Stimulated activated CD4-positive, alpha-beta T cell treated with anti-CD3 and anti-CD28 coated beads, Interleukin-2, amount 100 ng/mL, for 24 hours (primary cell): ENCODE data around the gene CDH23.

Experiments
- DNase-seq, 2 donors: peaks; one replicate each; pipeline ENCODE4 v3.0.0-alpha.2; 2020

Gene CDH23

DNA sequence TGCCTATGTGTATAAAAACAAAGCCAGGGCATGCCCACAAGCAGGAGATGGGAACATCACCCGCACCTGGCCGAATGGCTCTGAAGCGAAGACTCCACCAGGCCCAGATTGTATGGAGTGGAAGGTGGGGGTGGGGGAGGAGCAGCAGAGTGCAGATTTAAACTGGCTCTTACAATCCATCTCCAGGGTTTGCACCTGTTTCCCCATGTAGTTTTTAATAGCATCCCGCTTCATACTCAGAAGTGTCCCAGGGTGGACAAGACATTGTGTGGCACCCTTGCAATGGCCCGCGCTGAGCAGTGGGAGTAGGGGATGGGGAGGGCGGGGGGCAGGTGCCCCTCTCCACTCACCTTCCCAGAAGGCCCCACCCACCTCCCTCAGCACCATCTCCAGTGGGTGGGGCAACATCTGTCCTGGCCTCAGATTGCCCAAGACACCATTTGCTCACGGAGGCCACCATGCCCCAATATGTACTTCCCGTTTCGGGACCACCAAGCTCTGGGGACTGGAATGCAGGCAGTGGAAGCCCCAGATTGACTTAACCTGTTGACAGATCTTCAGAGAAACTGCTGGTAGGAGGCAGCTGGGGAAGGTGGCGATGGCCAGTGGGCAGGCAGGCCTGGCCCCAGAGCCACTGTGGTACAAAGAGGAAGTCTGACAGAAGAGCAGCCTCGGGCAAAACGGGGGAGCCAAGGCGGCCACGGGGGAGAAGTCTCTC, 353.6 kb downstream of the CDH23 start:
- DNase-seq, result no peak

DNA sequence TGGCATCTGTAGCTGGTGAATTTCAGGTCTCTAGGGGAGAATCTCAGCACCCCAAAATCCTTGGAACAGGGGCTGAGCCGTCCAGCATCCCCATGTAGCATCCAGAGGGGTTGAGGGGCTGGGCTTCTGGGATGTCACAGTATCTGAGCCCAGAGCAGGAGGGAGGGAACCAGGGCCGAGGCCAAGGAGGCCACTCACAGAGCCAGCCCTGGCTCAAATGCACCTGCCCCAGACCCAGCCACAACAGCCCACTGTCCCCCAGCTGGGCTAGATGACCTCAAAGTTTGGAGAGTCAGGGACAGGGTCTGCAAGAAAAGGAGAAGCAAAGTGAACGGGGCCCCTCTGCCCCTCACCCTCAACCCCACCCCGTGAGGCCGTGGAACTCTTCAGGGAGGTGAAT, 354.3 kb downstream of the CDH23 start:
- DNase-seq, result no peak

DNA sequence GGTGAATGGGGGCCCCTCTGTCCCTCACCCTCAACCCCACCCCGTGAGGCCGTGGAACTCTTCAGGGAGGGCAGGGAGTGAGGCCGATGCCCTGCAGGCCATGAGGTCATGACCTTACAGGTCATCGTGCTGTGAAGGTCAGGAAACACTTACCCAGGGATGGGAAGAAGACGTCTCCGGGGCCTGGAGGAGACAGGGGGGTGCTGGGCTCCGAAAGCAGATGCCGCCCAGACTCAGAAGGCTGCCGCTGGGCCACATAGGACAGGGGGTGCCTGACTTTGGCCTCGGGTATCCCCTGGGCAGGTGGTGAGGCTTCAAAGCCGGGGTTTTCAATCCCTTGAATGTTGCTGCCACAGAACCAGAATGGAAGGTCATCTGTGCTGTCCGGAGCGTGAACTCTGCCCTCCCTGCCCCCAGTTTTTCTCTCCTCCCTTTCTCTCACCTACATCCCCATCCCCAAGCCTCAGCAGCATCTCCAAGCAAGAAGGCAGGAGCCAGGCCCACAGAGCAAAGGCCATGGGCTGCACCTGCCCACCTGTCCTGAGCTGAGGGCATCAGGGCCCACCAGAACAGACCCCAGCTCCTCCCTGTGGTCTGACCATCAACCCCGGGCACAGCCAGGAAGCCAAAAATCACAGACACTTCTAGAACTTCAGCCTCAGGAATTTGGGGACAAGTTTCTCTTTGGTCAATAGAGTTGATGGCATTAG, 354.9 kb downstream of the CDH23 start:
- DNase-seq, result no peak

DNA sequence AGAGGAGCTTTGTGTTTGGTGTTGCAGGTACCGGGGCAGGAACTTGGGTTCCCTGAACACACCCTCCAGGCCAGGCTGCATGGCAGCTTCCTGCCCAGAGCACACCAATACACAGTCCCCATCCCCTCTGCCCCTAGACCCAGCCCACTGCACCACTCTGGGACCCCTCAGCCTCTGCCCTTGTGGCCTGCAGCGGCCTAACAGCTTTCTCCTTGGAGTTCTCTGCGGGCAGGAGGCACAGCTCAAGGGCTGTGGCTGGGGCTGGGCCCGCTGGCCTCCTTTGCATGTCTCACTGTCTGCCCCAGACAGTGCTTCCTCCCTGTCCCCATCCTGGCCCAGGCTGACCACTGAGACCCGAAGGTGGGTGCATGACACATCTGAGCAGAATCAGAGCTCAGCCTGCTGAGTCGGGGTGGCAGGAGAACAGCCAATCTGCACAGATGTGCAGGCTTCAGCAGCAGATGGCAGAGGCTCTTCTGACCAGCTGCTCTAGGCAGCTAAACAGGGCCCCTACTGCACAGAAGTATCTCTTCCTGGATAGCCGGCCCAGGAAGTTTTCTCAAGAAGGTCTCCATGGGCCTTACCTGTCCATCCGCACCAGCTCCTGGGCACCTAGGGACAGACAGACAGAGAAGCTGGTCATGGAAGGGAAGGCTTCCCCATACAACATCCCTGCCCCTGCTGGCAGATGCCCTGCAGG, 355.8 kb downstream of the CDH23 start:
- DNase-seq, result no peak

DNA sequence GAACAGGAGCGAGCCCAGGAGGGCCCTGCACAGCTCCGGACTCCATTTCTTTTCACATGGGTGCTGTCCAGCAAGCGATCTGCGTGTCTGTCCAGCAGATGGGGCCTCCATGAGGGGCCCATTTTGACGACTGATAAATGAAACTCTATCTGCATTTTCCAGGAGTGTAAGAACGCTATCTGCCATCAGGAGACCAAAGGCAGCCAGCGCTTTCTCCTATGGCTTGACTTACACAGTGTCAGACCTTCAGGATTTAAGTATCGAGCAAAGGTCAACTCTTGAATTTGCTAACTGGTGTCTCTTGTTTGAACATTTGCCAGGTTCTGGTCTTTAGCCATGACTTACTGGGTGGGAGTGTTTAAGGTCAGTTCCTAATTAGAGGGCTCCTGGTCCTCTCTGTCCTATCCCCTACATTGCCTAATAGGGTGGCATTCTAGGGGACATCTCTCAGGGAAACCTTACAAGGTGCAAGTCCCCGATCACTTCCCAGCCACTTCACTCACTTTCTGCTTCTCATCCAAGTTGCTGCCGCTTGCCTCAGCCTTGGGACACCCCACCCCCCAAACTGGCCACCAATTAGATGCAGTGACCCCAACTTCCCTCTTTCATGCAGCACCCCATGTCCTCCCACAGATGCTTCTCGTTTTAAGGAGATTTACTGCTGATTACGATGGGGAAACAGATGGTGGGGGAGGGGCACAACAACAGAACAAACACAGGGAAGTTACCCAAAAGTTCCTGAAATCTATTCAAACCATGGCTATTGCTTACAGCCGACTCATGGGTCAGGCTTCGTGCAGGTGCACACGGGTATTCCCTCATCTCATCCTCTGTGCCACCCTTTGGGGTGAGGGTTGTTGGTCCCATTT, 356.6 kb downstream of the CDH23 start:
- no peak for DNase-seq

DNA sequence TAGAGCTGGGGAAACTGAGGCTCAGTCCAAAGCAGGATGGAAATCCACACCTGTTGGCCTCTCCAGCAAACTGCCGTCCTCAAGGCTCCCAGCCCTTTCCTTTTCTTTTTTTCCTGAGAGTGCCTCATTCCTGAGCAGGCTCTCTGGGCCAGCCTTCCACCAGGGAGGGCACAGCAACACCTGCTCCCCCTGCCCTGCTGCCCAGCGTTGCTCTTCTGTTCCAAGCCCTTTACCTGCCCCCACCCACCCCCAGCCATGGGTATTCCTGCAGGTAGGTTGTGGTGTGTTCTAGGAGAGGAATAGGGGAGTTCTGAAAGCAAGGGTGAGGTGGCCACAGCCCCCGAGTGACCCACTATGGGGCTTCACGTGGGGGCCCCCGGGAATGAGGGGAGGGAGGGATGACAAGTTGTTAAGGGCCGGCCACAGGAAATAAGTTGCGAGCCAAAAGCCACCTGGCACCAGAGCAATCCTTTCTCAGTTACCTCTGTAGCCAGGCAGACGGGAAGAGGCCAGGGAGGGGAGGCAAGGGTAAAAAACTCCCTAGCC, 357.3 kb downstream of the CDH23 start:
- DNase-seq, result no peak

DNA sequence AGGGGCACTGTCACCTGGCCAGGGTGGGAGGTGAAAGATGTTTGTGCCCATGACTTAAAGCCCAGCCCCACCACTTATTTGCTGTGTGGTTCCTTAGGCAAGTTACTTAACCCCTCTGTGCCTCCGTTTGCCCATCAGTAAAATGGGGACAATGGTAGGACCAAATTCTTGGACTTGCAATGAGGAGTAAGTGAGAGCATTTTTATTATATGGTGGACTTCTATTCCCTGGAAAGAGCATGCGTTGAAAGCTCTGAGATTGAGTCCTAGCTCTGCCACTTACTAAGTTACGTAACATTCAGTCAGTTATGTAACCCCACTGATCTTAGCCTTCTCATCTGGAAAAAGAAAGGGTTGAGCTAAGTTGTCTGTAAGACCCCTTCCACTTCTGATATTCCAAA, 357.8 kb downstream of the CDH23 start:
- no peak for DNase-seq

DNA sequence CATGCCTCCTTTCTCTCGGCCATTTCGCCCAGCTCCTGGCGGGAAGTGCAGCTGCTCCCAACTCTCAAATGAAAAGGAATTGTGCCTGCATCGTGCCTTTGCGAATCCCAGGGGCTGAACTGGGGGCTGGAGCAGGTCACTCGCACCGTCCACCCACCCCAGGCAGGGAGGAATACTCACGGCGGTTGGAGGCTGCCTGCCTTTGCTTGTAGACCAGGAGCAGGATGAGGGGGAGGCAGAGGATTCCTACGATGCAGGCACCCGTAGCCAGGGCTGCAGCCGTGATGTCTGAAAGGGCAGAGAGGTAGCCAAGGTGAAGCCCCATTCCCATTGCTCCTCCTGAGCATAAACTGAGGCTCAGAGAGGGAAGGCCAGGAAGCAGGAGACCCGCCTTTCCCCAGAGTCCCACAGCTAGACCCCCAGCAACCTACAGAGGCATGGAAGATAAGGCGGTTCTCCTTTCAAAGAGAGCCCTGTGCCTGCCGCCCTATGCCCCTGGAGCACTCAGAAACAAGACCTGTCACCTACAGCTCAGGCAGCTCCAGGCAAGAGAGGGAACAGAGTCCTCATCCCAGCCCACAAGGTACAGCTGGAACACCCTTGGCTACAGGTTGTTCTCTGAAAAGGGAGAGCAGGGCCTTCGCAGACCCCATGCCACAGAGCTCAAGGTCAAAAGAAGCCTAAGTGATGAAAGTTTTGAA, 358.6 kb downstream of the CDH23 start:
- DNase-seq, result no peak

DNA sequence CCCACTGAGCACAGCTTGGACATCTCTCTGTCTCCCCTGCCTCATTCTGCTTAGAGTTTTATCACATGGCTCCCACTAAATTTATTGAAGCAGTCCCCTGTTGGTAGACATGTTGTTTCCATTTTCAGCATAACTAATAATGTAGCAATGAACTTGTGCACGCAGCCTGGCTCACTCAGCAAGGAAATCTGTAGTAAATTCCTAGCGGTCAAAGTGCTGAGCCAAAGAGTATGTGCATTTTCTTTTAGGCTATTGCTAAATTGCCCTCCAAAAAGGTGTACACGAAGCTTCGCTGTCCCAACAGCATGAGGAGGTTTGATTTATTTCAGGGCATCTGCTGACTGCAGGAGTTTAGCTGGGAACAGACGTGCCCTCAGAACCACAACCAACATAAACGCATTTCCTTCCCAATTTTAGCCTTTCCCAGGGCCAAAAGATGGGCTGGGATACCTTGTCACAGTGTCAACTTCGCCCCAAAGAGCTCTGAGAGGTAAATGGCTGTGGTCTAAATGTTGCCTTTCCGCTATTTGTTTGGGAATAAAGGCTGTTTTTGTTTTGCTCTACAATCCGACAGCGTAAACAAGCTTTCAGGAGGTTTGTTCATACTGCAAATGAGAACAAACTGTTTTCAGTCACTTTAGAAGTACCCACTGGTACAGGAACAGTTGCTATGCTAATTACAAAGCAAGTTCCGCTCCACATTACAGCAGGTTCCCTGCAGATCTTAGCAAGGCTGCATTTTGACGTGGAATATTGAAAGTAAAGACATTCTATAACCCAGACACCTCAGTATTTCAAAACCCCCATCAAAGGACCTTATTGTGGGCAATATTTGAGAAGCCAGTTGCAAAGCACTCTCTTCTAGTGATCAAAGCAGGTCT, 359.8 kb downstream of the CDH23 start:
- no peak for DNase-seq

DNA sequence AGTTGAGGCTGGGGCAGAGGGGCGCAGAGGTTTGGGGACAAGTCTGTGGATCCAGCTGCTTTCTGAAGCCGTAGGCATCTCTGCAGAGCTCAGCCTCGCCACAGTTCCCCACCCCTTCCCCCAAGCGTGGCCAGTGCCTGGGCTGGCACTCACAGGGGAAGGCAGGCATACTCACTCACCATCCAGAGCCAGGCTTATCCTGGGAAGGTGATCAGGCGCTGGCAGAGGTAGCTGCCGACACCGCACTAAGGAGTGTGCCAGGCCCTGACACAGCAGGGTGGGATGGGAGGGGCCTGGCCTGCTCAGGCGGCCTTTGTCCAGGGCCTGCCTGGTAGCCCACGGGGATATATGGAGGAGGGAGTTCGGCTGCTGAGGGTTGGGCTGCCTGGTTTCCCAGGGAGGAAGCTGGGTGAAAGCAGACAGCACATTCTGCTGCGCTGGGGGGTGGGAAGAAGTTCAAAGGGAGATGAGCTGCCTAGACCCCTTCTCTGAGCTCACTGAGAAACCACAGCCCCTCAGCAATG, 360.7 kb downstream of the CDH23 start:
- DNase-seq, result no peak

DNA sequence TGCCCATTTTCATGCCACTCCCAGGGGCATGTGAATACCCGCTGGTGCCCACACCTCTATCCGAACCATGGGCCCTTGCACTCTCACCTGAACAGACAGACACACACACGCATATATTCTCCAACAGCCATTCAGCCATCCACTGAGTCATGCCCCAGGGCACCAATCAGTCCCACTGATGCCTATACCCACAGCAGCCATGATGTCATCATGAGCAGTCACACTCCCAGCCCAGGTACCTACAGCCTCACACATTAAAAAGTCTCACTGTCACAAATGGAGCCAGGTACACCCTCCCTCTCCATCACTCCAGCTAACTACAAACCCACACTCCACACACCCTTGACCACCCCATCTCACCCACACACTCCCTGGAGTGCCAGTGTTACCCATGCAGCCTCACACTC, 364.4 kb downstream of the CDH23 start:
- DNase-seq, result peak; percentile 47 to 63

DNA sequence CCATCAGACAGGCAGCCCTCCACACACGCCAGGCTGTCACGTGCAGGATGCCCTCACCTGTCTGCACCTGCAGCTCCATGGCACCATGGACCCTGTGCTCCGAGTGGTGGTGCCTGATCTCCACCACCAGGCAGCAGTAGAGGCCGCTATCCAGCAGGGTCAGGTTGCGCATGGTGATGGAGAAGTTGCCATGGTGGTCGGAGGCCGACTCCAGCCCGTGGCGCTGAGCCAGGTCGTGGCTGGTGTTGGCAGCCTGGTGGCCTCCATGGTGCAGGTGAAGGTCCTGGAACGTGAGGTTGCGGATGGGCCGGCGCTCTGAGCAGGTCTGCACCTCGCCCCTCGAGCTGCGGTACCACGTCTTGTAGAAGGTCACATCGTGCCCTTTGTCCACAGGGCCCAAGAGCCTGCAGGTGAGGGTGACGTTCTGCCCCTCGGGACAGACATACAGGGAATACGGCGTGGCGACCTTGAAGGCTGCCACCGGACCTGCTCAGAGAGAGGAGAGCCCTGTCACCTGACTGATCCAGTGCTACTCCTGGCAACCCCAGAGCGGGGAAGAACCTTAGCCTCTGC, 364.9 kb downstream of the CDH23 start:
- DNase-seq, result no peak

DNA sequence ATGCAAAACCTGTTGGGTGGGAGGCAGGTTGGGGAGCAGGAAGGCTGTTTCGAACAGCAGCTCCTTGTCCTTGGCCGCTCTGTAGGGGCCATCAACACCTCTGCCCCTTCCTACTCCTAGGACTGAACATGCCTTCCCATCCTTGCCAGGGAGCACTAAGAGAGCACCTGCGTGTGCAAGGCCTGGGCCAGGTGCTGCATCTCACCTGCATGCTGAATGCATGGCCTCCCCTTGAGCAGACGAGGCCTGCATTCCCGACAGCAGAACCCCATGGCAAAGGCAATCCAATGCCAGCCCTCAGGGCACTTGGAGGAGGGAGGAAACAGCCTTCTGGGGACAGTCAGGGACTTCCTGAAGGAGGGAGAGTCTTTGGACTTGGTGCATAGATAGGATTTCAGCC, 365.6 kb downstream of the CDH23 start:
- no peak for DNase-seq

DNA sequence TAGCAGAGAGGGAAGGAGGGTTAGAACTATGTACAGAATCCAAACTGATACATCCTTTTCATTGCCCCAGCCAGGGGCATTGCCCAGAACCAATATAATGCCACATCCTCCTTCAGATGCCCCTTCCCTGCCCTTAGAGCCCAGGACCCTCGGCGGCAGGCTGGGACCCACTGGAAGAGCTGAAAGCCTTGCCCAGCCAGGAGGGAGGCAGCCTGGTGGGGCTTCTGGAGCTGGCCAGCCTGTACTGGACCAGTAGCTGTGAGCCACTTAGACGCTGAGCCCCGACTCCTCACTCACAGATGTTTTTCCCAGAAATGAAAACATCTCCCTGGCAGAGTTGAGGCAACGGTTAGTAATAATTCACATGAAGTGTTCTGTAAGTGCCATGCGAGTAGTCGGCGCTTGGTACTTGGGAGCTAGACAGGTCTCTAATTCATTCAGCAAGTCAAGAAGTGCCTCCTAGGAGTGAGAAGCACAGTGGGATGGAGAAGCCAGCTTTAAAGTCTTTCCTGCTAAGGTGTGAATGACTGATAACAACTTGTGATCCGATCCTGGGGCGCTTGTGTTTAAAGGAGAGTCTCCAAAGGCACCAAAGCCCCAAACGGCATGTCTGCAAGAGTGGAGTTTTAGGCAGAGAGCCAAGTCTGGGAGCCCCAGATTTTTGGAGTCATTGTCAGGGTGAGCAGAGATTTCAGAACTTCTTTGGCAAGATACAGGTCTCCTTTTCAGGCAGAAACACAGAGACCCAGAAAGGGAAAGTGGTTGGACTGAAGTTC, 366.8 kb downstream of the CDH23 start:
- DNase-seq, result no peak

DNA sequence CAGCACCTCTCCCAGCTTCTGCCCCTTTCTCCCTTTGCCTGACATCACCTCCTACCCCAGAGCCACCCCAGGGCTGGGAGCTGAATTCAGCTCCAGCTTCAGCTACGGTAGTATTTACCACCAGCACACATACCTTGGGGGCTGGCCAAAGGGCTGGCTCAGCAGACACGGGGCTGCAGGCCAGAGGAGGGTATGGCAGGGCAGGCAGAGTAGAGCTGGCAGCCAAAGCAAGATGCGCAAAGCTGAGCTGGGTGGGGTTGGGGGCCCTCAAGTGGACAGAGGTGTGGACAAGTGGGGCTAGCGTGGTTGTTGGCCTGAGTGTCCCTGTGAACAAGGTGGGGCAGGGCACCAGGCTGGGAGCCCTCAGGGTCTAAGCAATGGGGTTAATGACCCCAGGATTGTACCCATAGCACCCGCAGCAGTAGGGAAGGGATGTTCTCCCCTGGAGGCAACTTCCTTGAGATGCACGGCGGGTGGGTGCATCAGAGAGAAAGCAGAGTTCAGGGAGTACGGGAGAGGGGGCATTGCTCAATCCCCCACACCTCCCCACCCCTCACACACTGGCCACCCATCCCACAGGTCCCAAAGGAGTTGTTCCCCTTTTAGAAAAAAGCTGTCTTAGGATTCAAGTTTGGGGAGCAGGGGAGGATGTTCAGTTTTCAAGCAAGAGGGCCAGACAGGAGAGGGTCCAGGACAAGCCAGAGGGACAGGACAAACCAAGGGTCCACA, 368.6 kb downstream of the CDH23 start:
- no peak for DNase-seq

DNA sequence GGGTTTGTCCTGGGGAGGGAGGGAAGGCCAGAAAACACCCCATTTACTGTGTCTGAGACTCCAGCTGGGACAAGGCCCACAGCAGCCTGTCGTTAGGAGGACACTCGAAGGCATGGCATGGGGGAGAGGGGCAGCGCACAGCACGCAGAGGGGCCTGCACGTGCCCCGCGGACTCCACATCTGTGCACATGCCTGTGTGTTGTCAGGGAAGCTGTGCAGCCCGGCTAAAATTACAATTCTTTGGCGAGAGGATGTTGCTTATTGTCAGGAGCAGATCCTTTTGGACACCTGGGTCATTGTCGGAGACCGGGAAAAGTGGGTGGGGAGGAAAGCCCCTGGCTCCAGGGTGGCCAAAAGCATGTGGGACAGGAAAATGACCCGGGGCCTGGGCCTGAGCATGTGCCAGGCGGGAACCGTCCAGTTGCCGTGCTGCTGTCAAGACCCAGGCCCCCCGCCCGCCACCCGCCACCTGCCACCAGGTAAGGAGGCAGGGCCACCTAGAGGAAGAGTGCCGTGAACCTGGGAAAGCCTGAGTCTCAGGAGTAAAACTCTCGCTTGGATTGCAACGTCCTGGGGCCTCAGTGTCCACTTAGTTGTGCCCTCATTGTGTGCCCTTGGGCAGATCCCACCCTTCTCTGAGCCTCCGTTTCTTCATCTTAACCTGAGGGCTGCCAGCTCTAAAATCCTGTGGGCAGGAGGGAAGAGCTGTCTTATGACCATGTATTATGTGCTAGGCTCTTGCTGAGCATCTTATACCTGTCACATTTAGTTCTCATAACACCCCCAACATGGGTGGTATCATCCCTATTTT, 369.4 kb downstream of the CDH23 start:
- DNase-seq, result no peak

DNA sequence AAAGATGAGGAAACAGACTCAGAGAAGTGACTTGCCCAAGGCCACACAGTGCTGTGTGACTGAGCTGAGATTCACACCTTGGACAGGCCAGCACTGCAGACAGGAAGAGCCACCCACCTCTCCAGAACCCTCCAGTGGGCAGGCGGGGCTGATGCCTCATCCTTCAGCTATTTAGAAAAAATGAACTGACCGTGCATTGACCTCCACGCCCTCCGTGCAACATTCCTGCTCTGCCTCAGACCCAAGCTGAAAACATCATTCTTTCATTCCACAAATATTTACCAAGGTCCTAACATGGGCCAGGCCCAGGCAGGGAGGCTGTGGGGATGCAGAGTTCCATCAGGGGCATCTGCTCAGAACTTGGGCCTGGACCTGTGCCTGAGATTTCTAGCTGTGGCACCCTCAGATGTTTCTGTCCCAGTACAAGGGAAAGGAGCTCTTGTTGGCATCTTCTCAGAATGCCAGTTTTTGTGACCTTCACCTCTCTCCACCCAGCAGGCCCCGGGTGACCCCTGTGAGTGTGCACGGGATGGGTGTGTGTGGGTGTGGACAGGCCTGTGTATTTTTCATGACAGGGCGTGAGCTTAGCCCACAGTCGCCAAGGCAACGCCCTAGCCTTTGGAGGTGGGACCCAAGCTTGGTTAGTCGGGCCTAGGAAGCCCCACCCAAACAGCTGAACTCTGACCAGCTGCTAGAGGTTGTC, 370.1 kb downstream of the CDH23 start:
- DNase-seq, result no peak
